GM19043 (cell line): ENCODE data around the gene MSANTD1.

Source experiments
- ATAC-seq: cut with Tn5 transposase; IDR thresholded peaks from one replicate; pipeline ENCODE4 v1.9.1; 2021; ENCODE audit warnings: low read depth; ENCODE audit not compliant: unreplicated experiment

MSANTD1 gene

DNA sequence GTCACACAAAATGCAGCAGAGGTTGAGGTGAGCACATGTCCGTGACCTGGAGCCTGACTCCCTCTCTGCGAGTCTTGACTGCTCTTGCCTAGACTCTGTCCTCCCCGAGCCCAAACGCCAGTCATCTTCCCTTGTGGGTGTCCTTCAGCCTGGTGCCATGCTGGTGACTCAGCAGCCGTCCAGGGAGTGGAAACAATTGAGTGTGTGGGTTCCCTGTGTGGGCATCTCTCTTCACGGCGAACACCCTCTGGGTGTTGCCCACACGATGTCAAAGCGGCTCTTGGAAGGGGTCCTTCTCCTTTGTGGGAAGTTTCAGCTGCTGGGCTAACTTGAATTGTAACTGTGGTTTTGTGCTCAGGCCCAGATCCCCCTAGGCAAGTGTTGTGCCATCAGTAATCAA, 17.5 kb upstream of the MSANTD1 start:
- no peak for ATAC-seq

GRCh38 chr4:3232001-3232400, 17.0 kb upstream of the MSANTD1 start:
- ATAC-seq: no peak

- ATAC-seq: no peak
Measured at GRCh38 chr4:3232871-3233271, 16.1 kb upstream of the MSANTD1 start.

DNA sequence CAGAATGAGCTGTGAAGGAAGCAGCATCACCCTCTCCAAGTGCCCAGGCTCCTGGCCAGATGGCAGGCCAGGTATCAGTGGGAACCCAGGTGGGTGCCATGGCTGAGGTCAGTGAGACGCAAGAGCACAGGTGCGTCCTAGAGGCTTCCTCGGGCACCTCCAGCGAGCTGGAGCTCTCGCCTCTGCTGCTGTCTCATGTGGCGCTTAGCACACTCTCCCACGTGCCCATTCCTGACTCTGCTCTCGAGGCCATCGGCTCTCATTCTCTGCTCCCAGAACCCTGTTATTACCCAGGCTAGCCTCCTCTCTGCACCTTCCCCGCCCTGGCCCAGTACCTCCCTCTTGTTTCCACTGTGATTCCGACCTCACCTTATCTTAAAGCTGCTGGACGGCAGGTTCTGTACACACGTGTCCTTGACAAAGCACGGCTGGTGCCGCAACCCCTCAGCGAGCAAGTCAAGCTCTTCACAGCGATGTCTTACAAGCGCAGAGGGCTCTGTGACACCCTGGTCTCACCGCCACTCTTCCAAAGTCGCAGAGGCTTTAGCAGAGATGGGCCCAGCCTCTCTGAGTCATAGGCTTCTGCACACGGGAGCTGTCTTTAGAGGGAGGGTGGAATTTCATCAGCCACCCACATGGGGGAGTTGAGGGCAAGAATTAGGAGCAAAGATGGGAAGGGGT, 15.4 kb upstream of the MSANTD1 start:
- ATAC-seq: no peak

GRCh38 chr4:3234171-3235029, 14.6 kb upstream of the MSANTD1 start:
- no peak for ATAC-seq

DNA sequence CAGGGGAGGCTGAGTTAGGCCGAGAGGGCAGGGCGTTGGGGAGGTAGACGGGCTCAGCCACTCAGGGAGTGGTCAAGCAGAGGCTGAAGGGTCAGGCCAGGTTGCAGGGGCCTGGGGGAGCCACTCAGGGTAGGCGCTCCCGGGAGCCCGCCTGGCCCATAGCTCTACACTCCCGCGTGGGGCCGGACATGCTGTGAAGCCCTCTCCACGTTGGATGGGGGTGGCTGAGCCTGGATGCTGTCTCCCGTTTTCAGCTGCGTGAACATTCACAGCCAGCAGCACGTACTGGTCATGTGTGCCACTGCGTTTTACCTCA, 14.0 kb upstream of the MSANTD1 start:
- ATAC-seq: no peak

DNA sequence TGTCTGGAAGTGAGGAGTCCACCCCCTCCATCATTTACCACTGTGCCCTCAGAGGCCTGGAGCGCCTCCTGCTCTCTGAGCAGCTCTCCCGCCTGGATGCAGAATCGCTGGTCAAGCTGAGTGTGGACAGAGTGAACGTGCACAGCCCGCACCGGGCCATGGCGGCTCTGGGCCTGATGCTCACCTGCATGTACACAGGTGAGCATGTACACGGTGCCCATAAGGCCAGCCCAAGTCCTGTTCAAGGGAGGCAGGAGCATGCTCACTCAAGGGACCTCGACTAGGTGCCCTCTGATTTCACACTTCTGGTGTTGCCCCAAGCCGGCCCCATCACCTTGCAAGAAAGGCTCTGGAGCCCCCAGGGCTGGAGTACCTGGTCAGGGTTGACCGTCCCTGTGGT, 13.4 kb upstream of the MSANTD1 start:
- no peak for ATAC-seq

DNA sequence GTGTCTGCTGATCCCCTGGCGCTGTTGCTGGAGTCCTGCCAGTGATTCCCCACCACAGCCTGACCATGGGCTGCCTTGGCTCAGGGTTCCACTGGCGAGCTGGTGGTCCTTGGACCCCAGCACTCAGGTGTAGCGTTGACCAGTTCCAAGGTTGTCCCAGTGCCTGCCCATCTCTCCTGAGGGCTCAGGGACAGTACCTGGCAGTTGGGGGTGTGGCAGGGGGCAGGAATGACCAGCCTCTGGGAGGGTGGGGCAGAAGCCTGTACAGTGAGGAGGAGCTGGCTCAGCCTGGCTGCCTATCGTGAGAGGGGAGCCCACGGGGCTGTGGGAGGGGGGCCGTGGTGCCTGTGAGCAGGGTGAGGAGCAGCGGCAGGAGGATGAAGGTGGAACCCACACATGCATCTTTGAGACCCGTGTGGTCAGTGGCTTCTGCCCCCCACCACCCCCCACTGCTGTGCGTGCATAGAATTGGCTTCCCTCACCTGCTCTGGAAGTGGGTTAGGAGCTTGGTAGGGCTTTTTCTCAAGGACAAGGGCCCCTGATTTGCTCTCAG, 12.6 kb upstream of the MSANTD1 start:
- no peak for ATAC-seq

DNA sequence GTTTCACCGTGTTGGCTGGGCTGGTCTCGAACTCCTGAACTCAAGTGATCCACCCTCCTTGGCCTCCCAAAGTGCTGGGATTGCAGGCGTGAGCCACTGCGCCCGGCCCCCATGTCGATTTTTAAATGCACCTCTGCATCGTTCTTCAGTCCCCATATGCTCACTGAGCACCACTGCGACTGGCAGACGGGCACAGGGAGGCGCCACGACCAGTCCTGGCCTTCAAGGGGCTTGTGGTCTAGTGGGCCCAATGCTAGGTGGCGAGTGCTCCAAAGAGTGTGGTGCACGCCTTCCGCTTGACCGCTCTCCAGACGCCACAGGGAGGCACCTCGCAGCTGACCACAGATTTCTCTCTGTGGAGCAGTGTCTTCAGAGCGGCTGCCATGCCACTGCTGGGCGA, 11.7 kb upstream of the MSANTD1 start:
- ATAC-seq: no peak

DNA sequence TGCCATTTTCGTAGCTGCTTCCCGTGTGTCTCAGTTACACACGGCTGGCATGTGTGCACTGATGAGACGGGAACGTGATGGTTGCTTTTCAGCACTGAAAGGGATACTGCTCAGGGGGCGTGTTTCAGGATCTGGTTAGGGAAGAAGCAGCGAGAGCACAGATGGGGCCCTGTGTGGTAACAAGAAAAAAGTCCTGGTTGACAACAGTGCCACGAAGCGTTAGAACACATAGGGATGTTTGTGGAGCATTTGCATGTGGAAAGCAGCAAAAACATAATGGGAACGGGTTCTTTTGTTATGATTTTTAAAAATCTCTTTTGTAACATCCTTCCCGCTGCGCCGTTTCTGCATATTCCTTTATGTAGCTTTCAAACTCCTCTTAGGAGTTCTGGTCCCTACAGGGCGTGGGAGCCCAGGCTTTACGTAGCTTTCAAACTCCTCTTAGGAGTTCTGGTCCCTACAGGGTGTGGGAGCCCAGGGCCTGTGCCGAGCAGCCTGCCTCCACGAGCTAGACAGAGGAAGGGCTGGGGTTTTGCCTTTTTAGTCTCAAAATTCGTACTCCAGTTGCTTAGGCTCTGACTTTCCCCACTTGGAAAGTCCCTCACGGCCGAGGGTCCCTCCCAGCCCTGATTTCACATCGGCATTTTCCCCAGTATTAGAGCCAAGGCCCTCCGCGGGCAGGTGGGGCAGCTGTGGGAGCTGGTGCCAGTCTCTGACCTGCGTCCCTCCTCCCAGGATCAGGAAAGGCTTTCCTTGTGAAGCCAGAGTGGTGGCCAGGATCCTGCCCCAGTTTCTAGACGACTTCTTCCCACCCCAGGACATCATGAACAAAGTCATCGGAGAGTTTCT, 11.0 kb upstream of the MSANTD1 start:
- no peak for ATAC-seq

DNA sequence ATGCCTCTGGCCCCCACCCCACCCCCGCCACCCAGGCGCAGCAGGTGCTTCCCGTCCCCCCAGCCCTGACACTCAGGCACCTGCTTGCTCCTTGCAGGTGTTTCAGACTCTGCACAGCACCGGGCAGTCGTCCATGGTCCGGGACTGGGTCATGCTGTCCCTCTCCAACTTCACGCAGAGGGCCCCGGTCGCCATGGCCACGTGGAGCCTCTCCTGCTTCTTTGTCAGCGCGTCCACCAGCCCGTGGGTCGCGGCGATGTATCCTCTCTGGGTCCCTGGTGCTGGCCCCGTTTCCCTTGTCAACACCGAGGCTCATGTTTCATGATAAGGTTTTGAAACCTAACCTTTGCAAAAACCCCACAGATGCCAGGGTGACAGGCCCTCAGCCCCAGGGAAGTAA, 10.2 kb upstream of the MSANTD1 start:
- ATAC-seq: no peak

GRCh38 chr4:3239303-3239702, 9.7 kb upstream of the MSANTD1 start:
- no peak for ATAC-seq

GRCh38 chr4:3239998-3240920, 8.7 kb upstream of the MSANTD1 start:
- no peak for ATAC-seq

GRCh38 chr4:3240936-3241522, 7.9 kb upstream of the MSANTD1 start:
- ATAC-seq: no peak

GRCh38 chr4:3241898-3242524, 6.9 kb upstream of the MSANTD1 start:
- ATAC-seq: no peak

GRCh38 chr4:3243136-3243780, 5.7 kb upstream of the MSANTD1 start:
- ATAC-seq: no peak

DNA sequence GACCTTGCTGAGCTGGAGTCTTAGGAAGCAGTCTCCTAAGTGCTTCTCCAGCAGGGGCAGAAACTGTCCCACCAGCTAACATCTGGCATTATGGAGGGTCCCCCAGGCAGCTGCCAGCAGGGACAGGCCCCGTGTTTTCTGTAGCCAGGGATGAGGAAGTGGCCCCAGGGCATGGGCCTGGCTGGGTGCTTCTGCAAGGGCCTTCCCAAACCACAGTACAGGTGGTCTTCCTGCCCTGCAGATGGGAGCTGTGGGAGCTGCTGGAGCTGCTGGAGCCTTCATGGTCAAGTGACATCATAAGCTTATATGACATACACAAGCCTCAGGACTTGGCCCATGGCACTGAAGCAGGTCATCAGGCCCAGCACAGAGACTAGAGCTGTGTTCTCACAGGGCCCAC, 5.0 kb upstream of the MSANTD1 start:
- no peak for ATAC-seq

- no peak for ATAC-seq
Measured at GRCh38 chr4:3244747-3245146, 4.2 kb upstream of the MSANTD1 start.

GRCh38 chr4:3245676-3246075, 3.3 kb upstream of the MSANTD1 start:
- ATAC-seq: no peak
